ENCODE results near the gene PARD3. TPM values are rescaled to one million over a fixed set of nuclear protein-coding genes. Genes with fewer than 3 reads are reported as not detected.

PARD3 gene
- total and polyA plus RNA-seq, 2 donors from 2014 or later: 21.1 to 47.5 TPM

- Histone ChIP-seq H3K27ac (ENCODE audit: low read depth in 2 of 2, low read length in 2 of 2) (no peak overlapping the region), H3K9me3 (ENCODE audit: control insufficient read depth in 2 of 3, insufficient read depth in 1 of 3, low read length in 3 of 3) (no peaks in the 10 kb centered on the region), H3K4me3 (ENCODE audit: low read length in 3 of 3) (no peak overlapping the region), H3K27me3 (ENCODE audit: control insufficient read depth, insufficient read depth, low read length) (no peaks in the 10 kb centered on the region), H3K36me3 (ENCODE audit: control insufficient read depth in 2 of 3, insufficient read depth in 3 of 3, low read length in 3 of 3) (no peaks in the 10 kb centered on the region), H3K9ac (ENCODE audit: low read length in 3 of 3) (no peak overlapping the region), H3K4me1 (ENCODE audit: control insufficient read depth in 2 of 3, insufficient read depth in 2 of 3, low read depth in 1 of 3, low read length in 3 of 3) (peaks cover 0 to 9% (median 5%) of the 10 kb centered on the region in 3 donors)
- DNase-seq (no peak), FAIRE-seq (no peak)
- intact Hi-C loops (cut with DNase I): no loop called here
- TF ChIP-seq CTCF (IDR thresholded peaks at IDR 0.05; ENCODE audit: borderline replicate concordance, extremely low read depth, insufficient read depth): no peak
These were observed 66.3 kb downstream of the PARD3 start for GRCh38 chr10:34748767-34749166.

- no peak overlapping the region for H3K9ac ChIP-seq (ENCODE audit: low read length in 3 of 3)
- intact Hi-C loops (cut with DNase I): no loop called here
- H3K27me3 ChIP-seq (ENCODE audit: control insufficient read depth, insufficient read depth, low read length): no peaks in the 10 kb centered on the region
- H3K4me1 ChIP-seq (ENCODE audit: control insufficient read depth in 2 of 3, insufficient read depth in 2 of 3, low read depth in 1 of 3, low read length in 3 of 3): peaks cover 0 to 6% (median 6%) of the 10 kb centered on the region in 3 donors
- no peak for FAIRE-seq
- no peaks in the 10 kb centered on the region for H3K9me3 ChIP-seq (ENCODE audit: control insufficient read depth in 2 of 3, insufficient read depth in 1 of 3, low read length in 3 of 3)
- H3K27ac ChIP-seq (ENCODE audit: low read depth in 2 of 2, low read length in 2 of 2): no peak overlapping the region
- TF ChIP-seq CTCF (IDR thresholded peaks at IDR 0.05; ENCODE audit: borderline replicate concordance, extremely low read depth, insufficient read depth): no peak
- H3K4me3 ChIP-seq (ENCODE audit: low read length in 3 of 3): no peak overlapping the region
- no peak for DNase-seq
- no peaks in the 10 kb centered on the region for H3K36me3 ChIP-seq (ENCODE audit: control insufficient read depth in 2 of 3, insufficient read depth in 3 of 3, low read length in 3 of 3)
These were observed 66.7 kb downstream of the PARD3 start for GRCh38 chr10:34748357-34748756.

- FAIRE-seq (no peak), DNase-seq (no peak)
- no peak for TF ChIP-seq CTCF (IDR thresholded peaks at IDR 0.05; ENCODE audit: borderline replicate concordance, extremely low read depth, insufficient read depth)
- H3K9me3 ChIP-seq (ENCODE audit: control insufficient read depth in 2 of 3, insufficient read depth in 1 of 3, low read length in 3 of 3): no peaks in the 10 kb centered on the region
- intact Hi-C loops (cut with DNase I): no loop called here
- no peaks in the 10 kb centered on the region for H3K27me3 ChIP-seq (ENCODE audit: control insufficient read depth, insufficient read depth, low read length)
- no peak overlapping the region for H3K9ac ChIP-seq (ENCODE audit: low read length in 3 of 3)
- H3K4me1 ChIP-seq (ENCODE audit: control insufficient read depth in 2 of 3, insufficient read depth in 2 of 3, low read depth in 1 of 3, low read length in 3 of 3): peaks cover 0 to 9% (median 2%) of the 10 kb centered on the region in 3 donors
- H3K27ac ChIP-seq (ENCODE audit: low read depth in 2 of 2, low read length in 2 of 2): no peak overlapping the region
- no peaks in the 10 kb centered on the region for H3K36me3 ChIP-seq (ENCODE audit: control insufficient read depth in 2 of 3, insufficient read depth in 3 of 3, low read length in 3 of 3)
- no peak overlapping the region for H3K4me3 ChIP-seq (ENCODE audit: low read length in 3 of 3)
These were observed 69.0 kb downstream of the PARD3 start for GRCh38 chr10:34746094-34746493.

GRCh38 chr10:34745244-34745643 lies 69.9 kb downstream of the PARD3 start:
- Histone ChIP-seq H3K27me3 (ENCODE audit: control insufficient read depth, insufficient read depth, low read length) (no peaks in the 10 kb centered on the region), H3K4me1 (ENCODE audit: control insufficient read depth in 2 of 3, insufficient read depth in 2 of 3, low read depth in 1 of 3, low read length in 3 of 3) (peaks cover 0 to 12% (median 4%) of the 10 kb centered on the region in 3 donors), H3K9me3 (ENCODE audit: control insufficient read depth in 2 of 3, insufficient read depth in 1 of 3, low read length in 3 of 3) (no peaks in the 10 kb centered on the region), H3K9ac (ENCODE audit: low read length in 3 of 3) (no peak overlapping the region), H3K4me3 (ENCODE audit: low read length in 3 of 3) (no peak overlapping the region), H3K36me3 (ENCODE audit: control insufficient read depth in 2 of 3, insufficient read depth in 3 of 3, low read length in 3 of 3) (no peaks in the 10 kb centered on the region), H3K27ac (ENCODE audit: low read depth in 2 of 2, low read length in 2 of 2) (no peak overlapping the region)
- DNase-seq: no peak
- FAIRE-seq: no peak
- intact Hi-C loops (cut with DNase I): no loop called here
- TF ChIP-seq CTCF (IDR thresholded peaks at IDR 0.05; ENCODE audit: borderline replicate concordance, extremely low read depth, insufficient read depth): no peak

Data from kidney (tissue), 14 donors.